ENCODE data around the gene KRT73. TPM values are rescaled to one million over a fixed set of nuclear protein-coding genes. Genes with fewer than 3 reads are reported as not detected.

Gene KRT73
- total RNA-seq, 4 donors from 2014 or later, result 0.40 to 1.2 TPM; not detected in 2

- TF ChIP-seq CTCF (IDR thresholded peaks at IDR 0.05), result no peak
- no peak for TF ChIP-seq POLR2A (IDR thresholded peaks at IDR 0.05)
- no peaks in the 10 kb centered on the region for H3K36me3 ChIP-seq
- no peak overlapping the region for H3K27ac ChIP-seq
- no peak for DNase-seq
- H3K27me3 ChIP-seq, result no peaks in the 10 kb centered on the region
- no peaks in the 10 kb centered on the region for H3K4me1 ChIP-seq
- H3K4me3 ChIP-seq, result no peak overlapping the region
- H3K9me3 ChIP-seq, result no peaks in the 10 kb centered on the region
Measured at GRCh38 chr12:52662093-52662917, 43.9 kb upstream of the KRT73 start.

GRCh38 chr12:52661668-52662067 lies 43.3 kb upstream of the KRT73 start:
- no peaks in the 10 kb centered on the region for H3K36me3 ChIP-seq
- no peak overlapping the region for H3K4me3 ChIP-seq
- no peaks in the 10 kb centered on the region for H3K4me1 ChIP-seq
- no peaks in the 10 kb centered on the region for H3K9me3 ChIP-seq
- no peak overlapping the region for H3K27ac ChIP-seq
- TF ChIP-seq POLR2A (IDR thresholded peaks at IDR 0.05) (no peak), CTCF (IDR thresholded peaks at IDR 0.05) (no peak)
- no peaks in the 10 kb centered on the region for H3K27me3 ChIP-seq
- DNase-seq, result no peak

GRCh38 chr12:52660934-52661499 lies 42.7 kb upstream of the KRT73 start:
- Histone ChIP-seq H3K27me3 (no peaks in the 10 kb centered on the region), H3K4me1 (no peaks in the 10 kb centered on the region), H3K36me3 (no peaks in the 10 kb centered on the region), H3K9me3 (no peaks in the 10 kb centered on the region), H3K4me3 (no peak overlapping the region), H3K27ac (no peak overlapping the region)
- no peak for TF ChIP-seq POLR2A (IDR thresholded peaks at IDR 0.05)
- no peak for TF ChIP-seq CTCF (IDR thresholded peaks at IDR 0.05)
- no peak for DNase-seq

- Histone ChIP-seq H3K27me3 (no peaks in the 10 kb centered on the region), H3K36me3 (no peaks in the 10 kb centered on the region), H3K27ac (no peak overlapping the region), H3K9me3 (no peaks in the 10 kb centered on the region), H3K4me1 (no peaks in the 10 kb centered on the region), H3K4me3 (no peak overlapping the region)
- DNase-seq, result no peak
- no peak for TF ChIP-seq POLR2A (IDR thresholded peaks at IDR 0.05)
- no peak for TF ChIP-seq CTCF (IDR thresholded peaks at IDR 0.05)
Measured at GRCh38 chr12:52659951-52660350, 41.6 kb upstream of the KRT73 start.

GRCh38 chr12:52659395-52659794 lies 41.0 kb upstream of the KRT73 start:
- Histone ChIP-seq H3K36me3 (no peaks in the 10 kb centered on the region), H3K4me3 (no peak overlapping the region), H3K27me3 (no peaks in the 10 kb centered on the region), H3K27ac (no peak overlapping the region), H3K9me3 (no peaks in the 10 kb centered on the region), H3K4me1 (no peaks in the 10 kb centered on the region)
- no peak for DNase-seq
- TF ChIP-seq POLR2A (IDR thresholded peaks at IDR 0.05) (no peak), CTCF (IDR thresholded peaks at IDR 0.05) (no peak)

All from Peyer's patch (tissue), 4 donors.